ENCODE data around the gene PSMA6. TPM values are rescaled to one million over a fixed set of nuclear protein-coding genes. Genes with fewer than 3 reads are reported as not detected.

PSMA6 gene
- total and polyA plus RNA-seq, 2 of the 13 experiments (the other 11 are each of a cell fraction or from before 2014, with no cell fraction given) = 525 to 1,109 TPM

GRCh38 chr14:35365130-35366055 is 73.2 kb downstream of the PSMA6 start:
- in situ Hi-C loops (cut with HindIII; ENCODE audit: extremely low pct_ligation_motif_present, low pct_unique_long_range_greater_than_20kb) = no loop called here
- 0 out of 5 replicates have a peak, but pooled peaks cover 0 to 6% of the 10 kb centered on the region in 2 experiments for H3K27me3 ChIP-seq (ENCODE audit: control insufficient read depth in 1 of 2, insufficient read depth in 2 of 2, low read length in 2 of 2)
- H4K20me1 ChIP-seq (ENCODE audit: insufficient read depth, low read length) = no peaks in the 10 kb centered on the region
- no peak overlapping the region for H2AFZ ChIP-seq (ENCODE audit: low read length)
- CTCF ChIA-PET (ENCODE audit: low intra/inter-chr PET ratio, low total read pairs) = no interaction called here
- 10% methylated on average over 13 of the region's 13 CpGs for WGBS (ENCODE audit: low lambda C conversion rate)
- intact Hi-C loops (cut with micrococcal nuclease; ENCODE audit: unreplicated experiment) = loop anchor here (1.0 to 5.0 kb wide), 4 partner anchors 9 to 37 kb away; partner anchors contain the start of gene NFKBIA
- H3K79me2 ChIP-seq (ENCODE audit: insufficient read depth, low read length) = no peaks in the 10 kb centered on the region
- H3K4me3 ChIP-seq (replicated peaks in 1 of 3; ENCODE audit: insufficient read depth in 1 of 3, low read depth in 2 of 3, low read length in 3 of 3) = peak overlapping the region in 2 of 3 experiments; percentile 1 to 38; a peak in 2 of 6 replicates
- POLR2A ChIA-PET = interaction anchor here (0.5 to 3.9 kb wide), 17 partner anchors 9 to 383 kb away, joined by 3 to 82 read pairs (median 15); partner anchors contain the start of genes NFKBIA, PSMA6 and SRP54
- H3K9ac ChIP-seq (ENCODE audit: insufficient read depth, low read depth, low read length) = peak overlapping the region; percentile 30; the same call in 1 of the 2 replicates
- DNase-seq (ENCODE audit: low spot score) (peak; percentile 98), ATAC-seq (peak; percentile 87), FAIRE-seq (peak; percentile 85)
- no TSS peak for BruUV-seq (replicated peaks)
- no peaks in the 10 kb centered on the region for H3K9me3 ChIP-seq (ENCODE audit: low read length)
- H3K36me3 ChIP-seq (replicated peaks in 1 of 2; ENCODE audit: control insufficient read depth in 1 of 2, insufficient read depth in 2 of 2, low read length in 2 of 2) = no peaks in the 10 kb centered on the region
- H3K4me1 ChIP-seq (ENCODE audit: insufficient read depth, low read length) = peaks cover 61% of the 10 kb centered on the region
- H3K27ac ChIP-seq (ENCODE audit: extremely low read length, insufficient read depth, low read length) = no peak overlapping the region
- peak overlapping the region; percentile 66 for H3K4me2 ChIP-seq (ENCODE audit: low read depth, low read length)
- TF ChIP-seq DPF2 (CRISPR knock-in tag; IDR thresholded peaks at IDR 0.05; ENCODE audit: borderline replicate concordance, low read depth) = peak; percentile 66; the same call in 1 of the 2 replicates
- peak; percentile 92 for TF ChIP-seq ATF3 (CRISPR knock-in tag; IDR thresholded peaks at IDR 0.05)
- TF ChIP-seq MAX (IDR thresholded peaks at IDR 0.05) = peak; percentile 98
- TF ChIP-seq RAD51 (IDR thresholded peaks at IDR 0.05; ENCODE audit: borderline replicate concordance) = no peak
- TF ChIP-seq FUBP1 (CRISPR knock-in tag; IDR thresholded peaks at IDR 0.05; ENCODE audit: borderline replicate concordance) = 0 out of 2 replicates have a peak, but pooled peaks have one; percentile 18
- no peak for TF ChIP-seq HNRNPUL1 (IDR thresholded peaks at IDR 0.05; ENCODE audit: low read depth, low read length)
- TF ChIP-seq ZNF414 (CRISPR knock-in tag; IDR thresholded peaks at IDR 0.05) = peak; percentile 91
- peak; percentile 98 for TF ChIP-seq ZNF280D (CRISPR knock-in tag; IDR thresholded peaks at IDR 0.05)
- no peak for TF ChIP-seq TRIM22 (IDR thresholded peaks at IDR 0.05)
- peak; percentile 24; the same call in 1 of the 2 replicates for TF ChIP-seq ZBTB33 (CRISPR knock-in tag; IDR thresholded peaks at IDR 0.05)
- peak; percentile 86 for TF ChIP-seq KMT2B (CRISPR knock-in tag; IDR thresholded peaks at IDR 0.05)
